CD8-positive, alpha-beta memory T cell (primary cell): ENCODE data around the gene QRFP. TPM values are rescaled to one million over a fixed set of nuclear protein-coding genes. Genes with fewer than 3 reads are reported as not detected.

Experiments used
- CTCF ChIA-PET: fragments of 350-600 bp; sonication (Branson Sonifier 250); formaldehyde crosslinking; loops from one replicate; lab custom pipeline; 2021; ENCODE audit warnings: antibody characterized with exemption; lab: Charles Lee
- POLR2A ChIA-PET: fragments of 350-600 bp; sonication (Branson Sonifier 250); formaldehyde crosslinking; loops from one replicate; lab custom pipeline; 2021; ENCODE audit warnings: antibody characterized with exemption; lab: Charles Lee
- DNase-seq, 5 donors: peaks; one replicate each; pipeline versions ENCODE4 v3.0.0 to v3.0.0-alpha.2; 2020 to 2022; ENCODE audit warnings: mixed read lengths in 1 of 5
- H3K27ac ChIP-seq: one replicate; pipeline ENCODE4 v1.7.0; 2013; ENCODE audit warnings: low read depth, mild to moderate bottlenecking, low read length, moderate library complexity
- H3K27me3 ChIP-seq: 2 replicates; pipeline ENCODE4 v1.7.0; 2013; ENCODE audit warnings: low read length, mild to moderate bottlenecking; ENCODE audit not compliant: insufficient read depth, poor library complexity, severe bottlenecking
- H3K36me3 ChIP-seq: 2 replicates; pipeline ENCODE4 v1.7.0; 2013; ENCODE audit warnings: mild to moderate bottlenecking, low read length, moderate library complexity; ENCODE audit not compliant: insufficient read depth
- H3K4me1 ChIP-seq: 2 replicates; pipeline ENCODE4 v1.7.0; 2013; ENCODE audit warnings: mild to moderate bottlenecking, low read length, moderate library complexity; ENCODE audit not compliant: insufficient read depth
- H3K4me3 ChIP-seq: 2 replicates; pipeline ENCODE4 v1.7.0; 2013; ENCODE audit warnings: mild to moderate bottlenecking, low read length
- H3K9me3 ChIP-seq: 2 replicates; pipeline ENCODE4 v1.7.0; 2013; ENCODE audit warnings: mild to moderate bottlenecking, low read length
- H3K27ac Mint-ChIP-seq, 8 donors: one replicate each; pipeline ENCODE4 v1.8.0; 2020 to 2021; ENCODE audit warnings: mixed read lengths in 8 of 8, mild to moderate bottlenecking in 6 of 8, inconsistent platforms in 3 of 8, moderate library complexity in 3 of 8
- H3K27me3 Mint-ChIP-seq, 2 donors: one replicate each; pipeline ENCODE4 v1.8.0; 2020 to 2021; ENCODE audit warnings: mixed read lengths in 2 of 2, mild to moderate bottlenecking in 1 of 2, moderate library complexity in 1 of 2
- H3K36me3 Mint-ChIP-seq, 3 donors: one replicate each; pipeline ENCODE4 v1.8.0; 2020 to 2021; ENCODE audit warnings: mixed read lengths in 3 of 3, inconsistent platforms in 1 of 3, mild to moderate bottlenecking in 1 of 3
- H3K4me1 Mint-ChIP-seq, 3 donors: one replicate each; pipeline ENCODE4 v1.8.0; 2020 to 2021; ENCODE audit warnings: mixed read lengths in 3 of 3, inconsistent platforms in 1 of 3, mild to moderate bottlenecking in 1 of 3
- H3K4me3 Mint-ChIP-seq, 7 donors: one replicate each; pipeline ENCODE4 v1.8.0; 2020 to 2021; ENCODE audit warnings: mixed read lengths in 7 of 7, mild to moderate bottlenecking in 6 of 7, moderate library complexity in 4 of 7, inconsistent platforms in 2 of 7
- H3K9me3 Mint-ChIP-seq, 5 donors: one replicate each; pipeline ENCODE4 v1.8.0; 2020 to 2022; ENCODE audit warnings: mixed read lengths in 5 of 5, mild to moderate bottlenecking in 3 of 5, moderate library complexity in 2 of 5, inconsistent platforms in 1 of 5
- polyA plus RNA-seq: library from polyadenylated mRNA; unstranded; fragments of 300-500 nt; fragmentation: Illumina TruSeq; gene quantifications from one replicate; pipeline ENCODE4 v1.2.3, GENCODE V29; 2021
- total RNA-seq, 2 experiments: library from RNA; stranded (reverse); gene quantifications; one replicate each; pipeline ENCODE4 v1.2.3, GENCODE V29; 2021

Gene QRFP
- total and polyA plus RNA-seq, 3 experiments from 2014 or later: not detected

GRCh38 chr9:130900701-130901497 lies 4.3 kb upstream of the QRFP start:
- Mint-ChIP-seq H3K36me3 (no peaks in the 10 kb centered on the region), H3K27me3 (no peaks in the 10 kb centered on the region), H3K4me1 (no peaks in the 10 kb centered on the region), H3K4me3 (peak overlapping the region in 1 of 7 donors; percentile 30), H3K9me3 (no peaks in the 10 kb centered on the region), H3K27ac (no peak overlapping the region)
- Histone ChIP-seq H3K9me3 (no peaks in the 10 kb centered on the region), H3K27me3 (peaks cover 49% of the 10 kb centered on the region), H3K4me3 (no peak overlapping the region), H3K4me1 (no peaks in the 10 kb centered on the region), H3K36me3 (no peaks in the 10 kb centered on the region), H3K27ac (no peak overlapping the region)
- CTCF ChIA-PET: no interaction called here
- no peak for DNase-seq
- POLR2A ChIA-PET: no interaction called here

GRCh38 chr9:130899051-130899748 lies 2.6 kb upstream of the QRFP start:
- Histone ChIP-seq H3K36me3 (no peaks in the 10 kb centered on the region), H3K9me3 (no peaks in the 10 kb centered on the region), H3K27ac (no peak overlapping the region), H3K4me3 (no peak overlapping the region), H3K4me1 (no peaks in the 10 kb centered on the region), H3K27me3 (peaks cover 32% of the 10 kb centered on the region)
- POLR2A ChIA-PET: no interaction called here
- Mint-ChIP-seq H3K4me1 (no peaks in the 10 kb centered on the region), H3K9me3 (no peaks in the 10 kb centered on the region), H3K27me3 (no peaks in the 10 kb centered on the region), H3K36me3 (no peaks in the 10 kb centered on the region), H3K4me3 (no peak overlapping the region), H3K27ac (no peak overlapping the region)
- DNase-seq: no peak
- CTCF ChIA-PET: no interaction called here

DNA sequence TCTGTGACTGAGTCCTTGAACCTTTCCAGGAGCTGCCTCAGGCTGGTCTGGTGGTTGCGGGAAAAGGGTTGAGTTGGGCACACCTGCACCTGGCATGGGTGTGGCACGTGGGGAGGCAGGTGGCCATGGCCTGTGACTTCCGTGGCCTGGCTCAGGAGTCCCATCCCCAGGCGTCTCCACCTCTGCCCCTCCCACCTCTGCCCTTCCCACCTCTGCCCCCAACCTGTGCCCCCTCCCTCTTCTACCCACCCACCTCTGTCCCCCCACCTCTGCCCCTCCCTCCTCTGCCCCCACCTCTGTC lies 1.9 kb upstream of the QRFP start:
- H3K27me3 Mint-ChIP-seq: no peaks in the 10 kb centered on the region
- no peaks in the 10 kb centered on the region for H3K36me3 Mint-ChIP-seq
- H3K4me3 Mint-ChIP-seq: no peak overlapping the region
- no peaks in the 10 kb centered on the region for H3K9me3 Mint-ChIP-seq
- ChIA-PET CTCF (no interaction called here), POLR2A (no interaction called here)
- H3K27ac ChIP-seq: no peak overlapping the region
- no peak overlapping the region for H3K27ac Mint-ChIP-seq
- H3K4me1 ChIP-seq: no peaks in the 10 kb centered on the region
- H3K4me1 Mint-ChIP-seq: no peaks in the 10 kb centered on the region
- no peaks in the 10 kb centered on the region for H3K36me3 ChIP-seq
- peaks cover 27% of the 10 kb centered on the region for H3K27me3 ChIP-seq
- no peaks in the 10 kb centered on the region for H3K9me3 ChIP-seq
- no peak overlapping the region for H3K4me3 ChIP-seq
- no peak for DNase-seq

DNA sequence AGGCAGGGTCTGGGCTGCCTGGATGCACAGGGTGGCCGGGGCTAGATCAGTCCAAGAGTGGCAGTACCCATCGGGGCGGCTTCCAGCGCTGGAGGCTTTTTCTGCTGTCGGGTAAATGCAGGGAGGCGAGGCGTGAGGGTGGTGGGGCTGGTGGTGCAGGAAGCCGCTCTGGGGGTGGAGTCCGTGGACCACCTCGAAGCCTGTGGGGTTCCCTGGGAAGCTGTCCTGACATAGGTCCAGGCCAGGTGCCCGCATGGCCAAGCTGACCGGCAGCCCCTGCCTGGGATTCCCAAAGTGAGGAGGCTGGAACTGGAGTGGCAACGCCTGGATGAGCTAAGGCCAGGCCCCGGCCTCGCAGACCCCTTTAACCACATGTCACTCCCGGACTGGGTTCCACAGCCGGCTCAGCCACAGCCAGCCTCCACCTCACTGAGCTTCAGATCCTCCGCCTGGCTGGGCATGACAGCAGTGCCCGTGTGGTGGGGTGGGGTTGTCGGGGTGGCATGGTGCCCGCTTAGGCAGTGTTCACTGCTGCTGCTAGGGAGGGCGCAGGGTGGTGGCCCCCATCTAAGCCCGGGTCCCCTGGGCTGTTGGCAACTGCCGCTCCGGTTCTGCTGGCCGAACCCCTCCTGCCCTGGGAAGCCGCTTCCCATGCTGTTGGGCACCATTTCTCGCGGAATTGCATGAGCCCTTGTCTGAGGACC lies 1.4 kb upstream of the QRFP start:
- Mint-ChIP-seq H3K9me3 (no peaks in the 10 kb centered on the region), H3K4me1 (no peaks in the 10 kb centered on the region), H3K27ac (no peak overlapping the region), H3K27me3 (no peaks in the 10 kb centered on the region), H3K4me3 (no peak overlapping the region), H3K36me3 (peaks cover 0 to 2% (median 0%) of the 10 kb centered on the region in 3 donors)
- Histone ChIP-seq H3K27ac (no peak overlapping the region), H3K27me3 (peaks cover 26% of the 10 kb centered on the region), H3K9me3 (no peaks in the 10 kb centered on the region), H3K36me3 (no peaks in the 10 kb centered on the region), H3K4me3 (no peak overlapping the region), H3K4me1 (no peaks in the 10 kb centered on the region)
- POLR2A ChIA-PET: no interaction called here
- CTCF ChIA-PET: no interaction called here
- DNase-seq: no peak

GRCh38 chr9:130897105-130897751 lies 616 bp upstream of the QRFP start:
- CTCF ChIA-PET: no interaction called here
- Histone ChIP-seq H3K27me3 (peaks cover 23% of the 10 kb centered on the region), H3K9me3 (no peaks in the 10 kb centered on the region), H3K4me1 (no peaks in the 10 kb centered on the region), H3K27ac (no peak overlapping the region), H3K36me3 (no peaks in the 10 kb centered on the region), H3K4me3 (no peak overlapping the region)
- peaks cover 0 to 9% (median 0%) of the 10 kb centered on the region in 3 donors for H3K36me3 Mint-ChIP-seq
- POLR2A ChIA-PET: no interaction called here
- H3K27ac Mint-ChIP-seq: no peak overlapping the region
- H3K9me3 Mint-ChIP-seq: no peaks in the 10 kb centered on the region
- DNase-seq: no peak
- no peaks in the 10 kb centered on the region for H3K4me1 Mint-ChIP-seq
- peak overlapping the region in 1 of 7 donors; percentile 27 for H3K4me3 Mint-ChIP-seq
- no peaks in the 10 kb centered on the region for H3K27me3 Mint-ChIP-seq

- H3K27ac Mint-ChIP-seq: no peak overlapping the region
- no peak overlapping the region for H3K4me3 Mint-ChIP-seq
These were observed 955 bp downstream of the QRFP start for GRCh38 chr9:130895481-130896232.

GRCh38 chr9:130895038-130895437 lies 1.6 kb downstream of the QRFP start:
- H3K9me3 ChIP-seq: no peaks in the 10 kb centered on the region
- H3K4me3 Mint-ChIP-seq: no peak overlapping the region
- no peak for DNase-seq
- ChIA-PET POLR2A (no interaction called here), CTCF (no interaction called here)
- H3K9me3 Mint-ChIP-seq: no peaks in the 10 kb centered on the region
- no peaks in the 10 kb centered on the region for H3K27me3 Mint-ChIP-seq
- H3K4me1 ChIP-seq: no peaks in the 10 kb centered on the region
- peaks cover 0 to 20% (median 0%) of the 10 kb centered on the region in 3 donors for H3K36me3 Mint-ChIP-seq
- H3K27ac ChIP-seq: no peak overlapping the region
- no peaks in the 10 kb centered on the region for H3K36me3 ChIP-seq
- no peak overlapping the region for H3K4me3 ChIP-seq
- no peak overlapping the region for H3K27ac Mint-ChIP-seq
- peaks cover 9% of the 10 kb centered on the region for H3K27me3 ChIP-seq
- no peaks in the 10 kb centered on the region for H3K4me1 Mint-ChIP-seq

More at GRCh38 chr9:130895481-130896232, 955 bp downstream of the QRFP start:
- peaks cover 0 to 19% (median 0%) of the 10 kb centered on the region in 3 donors for H3K36me3 Mint-ChIP-seq
- no peak for DNase-seq
- no peaks in the 10 kb centered on the region for H3K4me1 Mint-ChIP-seq
- H3K27ac ChIP-seq: no peak overlapping the region
- peaks cover 15% of the 10 kb centered on the region for H3K27me3 ChIP-seq
- H3K4me1 ChIP-seq: no peaks in the 10 kb centered on the region
- ChIA-PET CTCF (no interaction called here), POLR2A (no interaction called here)
- H3K9me3 ChIP-seq: no peaks in the 10 kb centered on the region
- H3K4me3 ChIP-seq: no peak overlapping the region
- H3K36me3 ChIP-seq: no peaks in the 10 kb centered on the region
- H3K27me3 Mint-ChIP-seq: no peaks in the 10 kb centered on the region
- no peaks in the 10 kb centered on the region for H3K9me3 Mint-ChIP-seq
